Measurements from ENCODE around the gene ACTL6A.

- TF ChIP-seq CTCF (IDR thresholded peaks at IDR 0.05) (no peak), POLR2A (IDR thresholded peaks at IDR 0.05) (no peak)
These were observed 21.6 kb upstream of the ACTL6A start for GRCh38 chr3:179541094-179541493.

Data from testis (tissue), 2 donors.